GM19035 (cell line): ENCODE measurements around the gene GOLGA6A.
"Not testable (repeated sequence)": the region's sequence is repeated elsewhere in the genome, so short reads cannot be mapped to it uniquely, and the experiment has no call there.

Source experiments
- ATAC-seq: cut with Tn5 transposase; IDR thresholded peaks from one replicate; pipeline ENCODE4 v1.9.1; 2021; ENCODE audit not compliant: unreplicated experiment

GOLGA6A gene

GRCh38 chr15:74082450-74082849 lies at the start of gene GOLGA6A:
GOLGA6A (minus strand) TSS chr15:74082550; CDS start chr15:74082509, 41 bp downstream.
- not testable (repeated sequence) for ATAC-seq

- ATAC-seq, result no peak
These were observed 49.5 kb upstream of the GOLGA6A start for GRCh38 chr15:74131628-74132413.

GRCh38 chr15:74130849-74131627 lies 48.7 kb upstream of the GOLGA6A start:
- no peak for ATAC-seq

- no peak for ATAC-seq
These were observed 48.0 kb upstream of the GOLGA6A start, which contains the start of gene ISLR2 for GRCh38 chr15:74130155-74130848. ISLR2 (plus strand) TSS chr15:74130586; CDS start chr15:74132755, 2,169 bp downstream.

GRCh38 chr15:74129586-74130154 lies 47.3 kb upstream of the GOLGA6A start:
- ATAC-seq, result no peak

- ATAC-seq, result no peak
These were observed 46.6 kb upstream of the GOLGA6A start for GRCh38 chr15:74128785-74129585.

- peak; percentile 22 for ATAC-seq
These were observed 45.8 kb upstream of the GOLGA6A start for GRCh38 chr15:74127954-74128784.

- peak; percentile 67 for ATAC-seq
These were observed 45.1 kb upstream of the GOLGA6A start for GRCh38 chr15:74127255-74127953.

GRCh38 chr15:74124759-74125158 lies 42.4 kb upstream of the GOLGA6A start:
- ATAC-seq, result no peak

GRCh38 chr15:74124196-74124595 lies 41.8 kb upstream of the GOLGA6A start:
- ATAC-seq, result no peak

- no peak for ATAC-seq
These were observed 41.3 kb upstream of the GOLGA6A start for GRCh38 chr15:74123658-74124057.

GRCh38 chr15:74123131-74123429 lies 40.7 kb upstream of the GOLGA6A start:
- no peak for ATAC-seq

- no peak for ATAC-seq
These were observed 40.2 kb upstream of the GOLGA6A start for GRCh38 chr15:74122403-74123130.

- no peak for ATAC-seq
These were observed 39.5 kb upstream of the GOLGA6A start for GRCh38 chr15:74121858-74122257.

GRCh38 chr15:74121039-74121438 lies 38.7 kb upstream of the GOLGA6A start:
- ATAC-seq, result no peak

- ATAC-seq, result no peak
These were observed 38.1 kb upstream of the GOLGA6A start for GRCh38 chr15:74120426-74120825.

GRCh38 chr15:74109713-74110112 lies 27.4 kb upstream of the GOLGA6A start:
- ATAC-seq, result no peak

- not testable (repeated sequence) for ATAC-seq
These were observed 26.3 kb upstream of the GOLGA6A start for GRCh38 chr15:74108611-74109010.
